Prostate gland (tissue), 2 donors: ENCODE data around the gene SLCO1B1.

Source experiments
- CTCF ChIP-seq, 4 experiments: fragments of 200-600 bp in 2 of 4; fragments of 450-650 bp in 2 of 4; sonication (generic) in 2 of 4; IDR thresholded peaks; 1 replicate in 3 of 4; 2 replicates in 1 of 4; pipeline ENCODE4 v1.5.1; 2016 to 2019; ENCODE audit warnings: antibody characterized with exemption in 4 of 4, mild to moderate bottlenecking in 2 of 4, moderate library complexity in 2 of 4
- POLR2A ChIP-seq: fragments of 450-650 bp; IDR thresholded peaks from one replicate; pipeline ENCODE4 v1.6.1; 2016; ENCODE audit warnings: antibody characterized with exemption, mild to moderate bottlenecking

- no peak for TF ChIP-seq CTCF (IDR thresholded peaks at IDR 0.05)
- no peak for TF ChIP-seq POLR2A
Observed at GRCh38 chr12:21183721-21184275, 52.8 kb downstream of the SLCO1B1 start.
